ENCODE results near the gene PALB2. TPM values are rescaled to one million over a fixed set of nuclear protein-coding genes. Genes with fewer than 3 reads are reported as not detected.

Gene PALB2
- total and polyA plus RNA-seq, 2 of the 13 experiments (the other 11 are each of a cell fraction or from before 2014, with no cell fraction given): 12.1 to 40.9 TPM

GRCh38 chr16:23635958-23636357, 5.2 kb downstream of the PALB2 start:
- H3K79me2 ChIP-seq (ENCODE audit: insufficient read depth, low read length): peaks cover 27% of the 10 kb centered on the region
- FAIRE-seq (no peak), ATAC-seq (no peak), DNase-seq (ENCODE audit: low spot score) (no peak)
- no peak overlapping the region for H3K9ac ChIP-seq (ENCODE audit: insufficient read depth, low read depth, low read length)
- TF ChIP-seq ZNF510 (CRISPR knock-in tag; IDR thresholded peaks at IDR 0.05; ENCODE audit: low read depth) (no peak), ZFAT (CRISPR knock-in tag; conservative IDR thresholded peaks at IDR 0.05) (no peak), YY1 (IDR thresholded peaks at IDR 0.05; ENCODE audit: insufficient read depth, insufficient replicate concordance, low read depth, low read length) (no peak), ZNF724P (CRISPR knock-in tag; IDR thresholded peaks at IDR 0.05; ENCODE audit: borderline replicate concordance) (no peak), ZNF180 (CRISPR knock-in tag; IDR thresholded peaks at IDR 0.05; ENCODE audit: borderline replicate concordance, low read depth) (no peak), RBM22 (optimal IDR thresholded peaks at IDR 0.05; ENCODE audit: low read length) (no peak), POLR2AphosphoS2 (IDR thresholded peaks at IDR 0.05; ENCODE audit: low read depth, low read length) (no peak), GFI1 (CRISPR knock-in tag; IDR thresholded peaks at IDR 0.05; ENCODE audit: borderline replicate concordance) (no peak), ZNF468 (CRISPR knock-in tag; IDR thresholded peaks at IDR 0.05) (no peak), MLLT10 (CRISPR knock-in tag; IDR thresholded peaks at IDR 0.05) (no peak), ZNF121 (CRISPR knock-in tag; IDR thresholded peaks at IDR 0.05) (no peak), BCL3 (CRISPR knock-in tag; IDR thresholded peaks at IDR 0.05) (no peak), RFXAP (CRISPR knock-in tag; IDR thresholded peaks at IDR 0.05; ENCODE audit: borderline replicate concordance) (no peak), SP5 (CRISPR knock-in tag; IDR thresholded peaks at IDR 0.05; ENCODE audit: borderline replicate concordance, low read depth) (no peak), HNRNPK (IDR thresholded peaks at IDR 0.05; ENCODE audit: low read depth, low read length, poor library complexity, severe bottlenecking) (no peak), ZFP36 (IDR thresholded peaks at IDR 0.05; ENCODE audit: borderline replicate concordance, low read depth, low read length, partially characterized antibody) (no peak), NFIB (CRISPR knock-in tag; IDR thresholded peaks at IDR 0.05; ENCODE audit: borderline replicate concordance) (no peak), ZNF550 (CRISPR knock-in tag; IDR thresholded peaks at IDR 0.05; ENCODE audit: borderline replicate concordance) (no peak)
- H3K4me3 ChIP-seq (replicated peaks in 1 of 3; ENCODE audit: insufficient read depth in 1 of 3, low read depth in 2 of 3, low read length in 3 of 3): no peak overlapping the region
- peaks cover 16% of the 10 kb centered on the region for H3K4me1 ChIP-seq (ENCODE audit: insufficient read depth, low read length)
- H3K36me3 ChIP-seq (replicated peaks in 1 of 2; ENCODE audit: control insufficient read depth in 1 of 2, insufficient read depth in 2 of 2, low read length in 2 of 2): peaks cover 21 to 43% of the 10 kb centered on the region in 2 experiments
- no TSS peak for BruUV-seq (replicated peaks)
- H2AFZ ChIP-seq (ENCODE audit: low read length): no peak overlapping the region
- ChIA-PET POLR2A (no interaction called here), CTCF (ENCODE audit: low intra/inter-chr PET ratio, low total read pairs) (no interaction called here)
- H3K27me3 ChIP-seq (ENCODE audit: control insufficient read depth in 1 of 2, insufficient read depth in 2 of 2, low read length in 2 of 2): no peaks in the 10 kb centered on the region; a peak in 1 of 5 replicates
- H3K27ac ChIP-seq (ENCODE audit: extremely low read length, insufficient read depth, low read length): no peak overlapping the region
- intact Hi-C loops (cut with micrococcal nuclease; ENCODE audit: unreplicated experiment): no loop called here
- H4K20me1 ChIP-seq (ENCODE audit: insufficient read depth, low read length): no peaks in the 10 kb centered on the region
- in situ Hi-C loops (cut with HindIII; ENCODE audit: extremely low pct_ligation_motif_present, low pct_unique_long_range_greater_than_20kb): no loop called here
- no peak overlapping the region for H3K4me2 ChIP-seq (ENCODE audit: low read depth, low read length)
- no peaks in the 10 kb centered on the region for H3K9me3 ChIP-seq (ENCODE audit: low read length)

All from HepG2 (cell line).